GM19239 (cell line): ENCODE measurements around the gene PRDX5.
A peak's percentile ranks its signal among the peaks of the same experiment; 100 is the strongest.

Experiments
- DNase-seq: peaks from one replicate; pipeline ENCODE4 v3.0.0; 2011; ENCODE audit warnings: low spot score; ENCODE audit not compliant: insufficient read length
- FAIRE-seq: peaks from 2 replicates; lab custom pipeline; 2011; peaks lifted over from hg19 to GRCh38; lab: Jason Lieb, UNC

PRDX5 gene

DNA sequence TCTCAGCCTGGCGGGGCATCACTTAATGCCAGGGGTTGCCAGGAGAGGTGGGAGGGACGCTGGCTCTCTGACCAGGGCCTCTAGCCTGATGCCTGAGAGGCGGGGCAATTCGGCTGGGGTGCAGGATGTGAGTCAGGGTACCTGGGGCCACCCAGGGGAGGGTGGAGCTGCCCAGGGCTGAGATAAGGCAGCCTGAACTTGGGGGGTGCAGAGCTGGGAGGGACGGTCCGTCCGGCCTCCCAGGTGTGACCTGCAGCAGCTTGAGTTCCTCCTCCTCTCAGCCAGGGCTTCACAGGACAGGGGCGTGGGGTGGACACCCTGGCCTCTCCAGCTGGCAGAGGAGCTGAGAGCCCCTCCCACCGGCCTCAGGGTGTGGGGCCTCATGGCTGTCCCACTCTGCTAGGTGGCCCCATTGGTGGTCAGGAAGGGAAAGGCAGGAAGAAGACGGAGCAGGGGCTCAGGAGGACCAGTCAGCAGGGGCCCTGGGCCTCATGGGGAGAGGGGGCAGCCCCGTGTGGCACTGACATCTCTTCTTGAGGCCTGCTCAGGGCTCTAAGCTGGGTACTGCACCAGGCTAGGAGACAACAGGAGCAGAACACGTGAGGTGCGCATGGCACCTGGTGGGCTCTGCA is 40.1 kb downstream of the PRDX5 start:
- DNase-seq = no peak
- FAIRE-seq = no peak

DNA sequence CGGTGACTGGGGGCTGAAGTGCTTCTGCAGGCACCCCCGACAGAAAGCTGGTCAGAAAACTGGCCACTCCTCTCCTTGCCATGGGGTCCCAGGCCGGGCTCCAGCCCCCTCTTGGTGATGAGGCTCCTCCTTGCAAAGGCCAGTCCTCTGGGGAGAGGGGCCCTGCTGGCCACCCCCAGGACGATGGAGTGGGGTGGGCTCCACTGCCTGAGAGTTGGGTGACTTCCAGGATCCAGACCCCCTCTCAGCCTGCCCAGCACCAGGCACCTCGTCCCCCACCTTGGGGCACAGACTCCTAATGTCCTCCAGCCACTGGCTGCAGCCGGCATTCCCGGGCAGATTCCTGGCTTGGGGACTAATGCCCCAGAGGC is 40.6 kb downstream of the PRDX5 start:
- FAIRE-seq (no peak), DNase-seq (no peak)

DNA sequence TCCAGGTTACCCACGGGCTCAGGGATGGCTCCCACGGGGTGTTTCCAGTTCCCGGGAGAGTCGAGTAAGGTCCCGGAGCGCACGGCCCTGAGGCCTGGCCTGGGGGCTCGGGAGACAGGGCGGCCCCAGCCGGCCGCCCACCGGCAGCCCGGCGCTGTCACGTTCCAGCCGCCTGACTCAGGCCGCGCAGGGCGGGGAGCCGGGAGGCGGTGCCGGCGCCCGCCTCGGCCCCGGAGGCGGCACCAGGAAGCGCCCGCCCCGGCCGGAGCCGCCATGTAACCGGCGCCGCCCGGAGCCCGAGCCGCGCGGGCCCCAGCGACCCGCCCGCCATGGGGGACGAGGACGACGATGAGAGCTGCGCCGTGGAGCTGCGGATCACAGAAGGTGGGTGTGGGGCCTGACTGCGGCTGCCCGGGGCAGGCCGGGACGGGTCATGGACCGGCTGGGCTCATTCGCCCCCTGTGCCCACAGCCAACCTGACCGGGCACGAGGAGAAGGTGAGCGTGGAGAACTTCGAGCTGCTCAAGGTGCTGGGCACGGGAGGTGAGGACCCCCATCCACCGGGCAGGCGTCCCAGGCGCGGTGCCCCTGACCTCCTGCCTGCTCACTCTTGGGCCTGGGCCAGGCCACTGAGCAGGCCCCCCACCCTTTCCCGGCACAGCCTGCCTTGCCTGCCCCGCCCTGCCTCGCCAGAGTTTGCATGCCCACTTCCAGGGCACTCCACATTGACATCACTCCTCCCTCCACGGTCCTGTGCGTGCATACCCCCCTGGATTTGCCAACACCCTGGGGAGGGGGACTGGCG is 41.2 kb downstream of the PRDX5 start, which contains the start of gene RPS6KA4:
Gene RPS6KA4, plus strand, starts transcription at position 256 of the 805 bp plus-strand sequence. Its CDS starts 74 bp downstream, at position 330.
- DNase-seq = peak; percentile 90
- FAIRE-seq = no peak

DNA sequence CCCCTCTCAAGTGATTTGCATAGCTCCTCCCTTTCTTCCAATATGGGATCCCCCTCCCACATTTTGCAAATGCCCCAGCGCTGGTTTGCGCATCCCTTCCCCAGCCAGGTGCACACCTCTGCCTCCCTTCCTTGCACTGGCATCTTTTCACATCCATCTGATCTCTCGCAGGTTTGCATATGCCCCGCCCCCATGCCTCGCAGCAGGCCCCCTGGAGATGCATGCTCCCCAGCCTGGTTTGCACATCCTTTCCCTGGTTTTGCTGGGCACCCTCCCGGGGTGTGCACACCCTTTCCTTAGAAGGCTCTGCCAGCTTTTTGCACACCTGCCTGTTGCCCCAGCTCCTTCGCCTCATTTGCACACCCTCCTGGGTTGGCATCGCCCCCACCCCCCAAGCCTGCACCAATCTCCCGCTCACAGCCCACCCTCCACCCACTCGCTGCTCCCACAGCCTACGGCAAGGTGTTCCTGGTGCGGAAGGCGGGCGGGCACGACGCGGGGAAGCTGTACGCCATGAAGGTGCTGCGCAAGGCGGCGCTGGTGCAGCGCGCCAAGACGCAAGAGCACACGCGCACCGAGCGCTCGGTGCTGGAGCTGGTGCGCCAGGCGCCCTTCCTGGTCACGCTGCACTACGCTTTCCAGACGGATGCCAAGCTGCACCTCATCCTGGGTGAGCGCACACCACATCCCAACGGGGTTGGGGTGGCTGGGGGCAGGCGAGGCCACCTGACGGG is 42.0 kb downstream of the PRDX5 start:
- FAIRE-seq = peak; percentile 62
- no peak for DNase-seq

DNA sequence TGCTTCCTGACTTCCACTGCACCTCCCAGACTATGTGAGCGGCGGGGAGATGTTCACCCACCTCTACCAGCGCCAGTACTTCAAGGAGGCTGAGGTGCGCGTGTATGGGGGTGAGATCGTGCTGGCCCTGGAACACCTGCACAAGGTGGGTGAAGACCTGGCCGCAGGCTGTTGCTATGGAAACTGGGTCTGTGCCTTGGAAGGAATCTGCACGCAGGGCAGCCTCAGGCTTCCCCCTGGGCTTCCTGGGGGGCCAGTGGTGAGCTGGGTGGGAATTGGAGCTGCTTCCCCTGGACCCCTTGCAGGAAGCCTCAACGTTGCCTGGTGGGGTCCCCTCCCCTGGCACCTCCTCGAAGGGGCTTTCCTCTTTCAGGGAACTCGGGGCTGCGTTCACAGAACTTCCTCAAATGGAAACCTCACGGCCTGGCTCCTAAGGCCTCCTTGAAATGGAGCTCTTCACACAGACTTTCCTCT is 42.6 kb downstream of the PRDX5 start:
- no peak for FAIRE-seq
- no peak for DNase-seq

DNA sequence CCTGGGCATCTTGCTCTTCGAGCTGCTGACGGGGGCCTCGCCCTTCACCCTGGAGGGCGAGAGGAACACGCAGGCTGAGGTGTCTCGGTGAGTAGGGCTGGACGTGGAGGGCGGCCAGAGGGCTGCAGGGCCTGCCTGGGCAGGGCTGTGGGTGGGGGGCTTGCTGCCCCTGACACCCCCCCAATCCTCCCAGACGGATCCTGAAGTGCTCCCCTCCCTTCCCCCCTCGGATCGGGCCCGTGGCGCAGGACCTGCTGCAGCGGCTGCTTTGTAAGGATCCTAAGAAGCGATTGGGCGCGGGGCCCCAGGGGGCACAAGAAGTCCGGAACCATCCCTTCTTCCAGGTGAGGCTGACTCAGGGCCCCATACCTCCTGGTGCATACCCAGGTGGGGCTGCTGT is 43.7 kb downstream of the PRDX5 start:
- FAIRE-seq (no peak), DNase-seq (no peak)

DNA sequence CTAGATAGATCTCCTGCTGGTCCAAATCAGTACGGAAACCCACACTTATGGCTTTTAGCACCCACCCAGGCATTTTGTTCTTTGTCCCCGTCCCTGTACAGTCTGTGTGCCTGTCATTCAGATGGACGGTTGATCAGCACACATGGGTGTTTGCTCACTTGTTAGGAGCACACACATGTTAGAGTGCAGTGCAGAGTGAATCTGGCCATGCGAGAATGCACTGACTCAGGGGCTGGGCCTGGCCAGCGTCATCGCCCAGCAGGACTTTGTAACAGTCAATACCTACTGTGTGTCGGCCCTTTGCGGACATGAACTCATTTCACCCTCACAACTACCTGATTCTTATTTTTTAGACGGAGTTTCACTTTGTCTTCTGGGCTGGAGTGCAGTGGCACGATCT is 44.4 kb downstream of the PRDX5 start:
- DNase-seq = no peak
- FAIRE-seq = no peak

DNA sequence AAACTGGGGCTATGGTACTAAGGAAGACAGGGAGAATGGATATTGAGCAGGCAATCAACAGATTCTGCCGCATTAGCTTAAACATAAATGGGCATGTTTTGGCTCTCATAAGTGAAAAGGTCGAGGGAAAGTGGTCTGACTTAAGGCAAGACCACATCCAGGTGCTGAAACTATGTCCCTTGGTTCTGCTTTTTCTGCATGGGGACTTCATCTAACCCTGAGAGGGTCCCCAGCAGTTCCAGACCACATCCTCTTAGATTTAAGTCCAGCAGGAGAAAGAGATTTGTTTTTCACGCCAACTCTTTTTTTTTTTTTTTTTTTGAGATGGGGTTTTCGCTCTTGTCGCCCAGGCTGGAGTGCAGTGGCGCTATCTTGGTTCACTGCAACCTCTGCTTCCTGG is 46.5 kb downstream of the PRDX5 start:
- FAIRE-seq (no peak), DNase-seq (no peak)

DNA sequence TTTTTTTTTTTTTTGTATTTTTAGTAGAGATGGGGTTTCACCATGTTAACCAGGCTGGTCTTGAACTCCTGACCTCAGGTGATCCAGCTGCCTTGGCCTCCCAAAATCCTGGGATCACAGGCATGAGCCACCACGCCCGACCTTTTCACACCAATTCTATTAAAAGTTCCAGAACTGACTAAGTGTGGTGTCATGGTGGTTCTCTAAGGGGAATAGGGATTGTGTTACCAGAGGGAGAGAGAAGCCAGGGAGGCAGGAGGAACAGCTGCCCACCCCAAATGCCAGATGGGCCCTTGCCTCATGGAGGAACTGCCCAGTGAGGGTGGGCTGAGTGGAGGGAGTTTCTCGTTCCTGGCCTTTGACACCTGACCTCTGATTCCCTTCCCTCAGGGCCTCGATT is 47.0 kb downstream of the PRDX5 start:
- DNase-seq = no peak
- no peak for FAIRE-seq

DNA sequence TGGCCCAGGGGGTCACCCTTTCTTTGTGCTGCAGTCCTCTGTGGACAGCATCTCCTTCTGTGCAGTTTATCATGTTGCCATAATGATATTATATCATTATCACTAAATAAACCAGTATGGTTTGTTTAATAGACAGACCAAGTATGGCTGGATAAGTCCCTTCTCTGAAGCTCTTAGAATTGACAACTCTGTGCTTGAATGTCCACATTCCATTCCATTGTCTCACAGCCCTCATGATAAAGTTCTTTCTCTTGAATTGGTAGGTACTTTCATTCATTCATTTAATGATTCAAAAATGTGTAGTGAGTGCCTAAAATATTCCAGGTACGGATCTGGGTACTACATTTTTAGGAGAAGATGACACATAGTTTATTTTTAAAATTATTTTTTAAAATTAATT is 48.8 kb downstream of the PRDX5 start:
- no peak for FAIRE-seq
- DNase-seq = no peak

DNA sequence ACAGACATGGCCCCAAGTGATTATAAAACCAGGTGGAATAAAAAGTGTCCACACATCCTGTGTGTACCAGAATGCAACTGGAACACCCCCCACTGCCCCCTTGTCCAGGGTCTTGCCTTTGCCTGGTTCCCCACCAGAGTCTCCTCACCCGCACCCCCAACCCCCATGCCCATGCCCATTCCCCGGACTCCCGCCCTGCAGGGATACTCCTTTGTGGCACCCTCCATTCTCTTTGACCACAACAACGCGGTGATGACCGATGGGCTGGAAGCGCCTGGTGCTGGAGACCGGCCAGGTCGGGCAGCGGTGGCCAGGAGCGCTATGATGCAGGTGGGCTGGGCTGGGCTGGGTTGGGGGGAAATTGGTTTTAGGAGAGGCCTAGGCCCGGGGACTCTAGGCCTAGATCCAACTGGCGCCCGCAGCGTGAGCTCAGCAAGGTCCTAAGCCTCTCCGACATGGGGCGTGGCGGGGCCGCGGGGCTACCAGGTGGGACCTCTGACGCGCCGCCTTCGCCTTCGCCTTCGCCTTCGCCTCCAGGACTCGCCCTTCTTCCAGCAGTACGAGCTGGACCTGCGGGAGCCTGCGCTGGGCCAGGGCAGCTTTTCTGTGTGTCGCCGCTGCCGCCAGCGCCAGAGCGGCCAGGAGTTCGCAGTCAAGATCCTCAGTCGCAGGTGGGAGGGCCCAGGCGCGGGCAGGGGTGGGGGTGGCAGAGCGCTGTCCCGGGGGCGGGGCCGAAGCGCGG is 50.2 kb downstream of the PRDX5 start:
- DNase-seq (no peak), FAIRE-seq (no peak)

DNA sequence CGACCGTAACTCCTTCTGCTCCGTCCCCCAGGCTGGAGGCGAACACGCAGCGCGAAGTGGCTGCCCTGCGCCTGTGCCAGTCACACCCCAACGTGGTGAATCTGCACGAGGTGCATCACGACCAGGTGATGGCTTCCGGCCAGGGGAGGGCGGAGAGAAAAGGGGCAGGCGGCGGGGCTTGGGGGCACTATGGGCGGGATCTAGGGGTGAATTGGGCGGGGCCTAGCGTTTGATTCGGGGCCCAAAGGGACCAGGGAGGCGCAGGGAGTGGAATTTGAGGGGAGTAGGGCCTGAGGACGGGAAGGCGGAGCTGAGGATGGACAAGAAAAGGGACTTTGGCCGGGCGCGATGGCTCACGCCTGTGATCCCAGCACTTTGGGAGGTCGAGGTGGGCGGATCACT is 50.8 kb downstream of the PRDX5 start:
- DNase-seq (no peak), FAIRE-seq (no peak)

DNA sequence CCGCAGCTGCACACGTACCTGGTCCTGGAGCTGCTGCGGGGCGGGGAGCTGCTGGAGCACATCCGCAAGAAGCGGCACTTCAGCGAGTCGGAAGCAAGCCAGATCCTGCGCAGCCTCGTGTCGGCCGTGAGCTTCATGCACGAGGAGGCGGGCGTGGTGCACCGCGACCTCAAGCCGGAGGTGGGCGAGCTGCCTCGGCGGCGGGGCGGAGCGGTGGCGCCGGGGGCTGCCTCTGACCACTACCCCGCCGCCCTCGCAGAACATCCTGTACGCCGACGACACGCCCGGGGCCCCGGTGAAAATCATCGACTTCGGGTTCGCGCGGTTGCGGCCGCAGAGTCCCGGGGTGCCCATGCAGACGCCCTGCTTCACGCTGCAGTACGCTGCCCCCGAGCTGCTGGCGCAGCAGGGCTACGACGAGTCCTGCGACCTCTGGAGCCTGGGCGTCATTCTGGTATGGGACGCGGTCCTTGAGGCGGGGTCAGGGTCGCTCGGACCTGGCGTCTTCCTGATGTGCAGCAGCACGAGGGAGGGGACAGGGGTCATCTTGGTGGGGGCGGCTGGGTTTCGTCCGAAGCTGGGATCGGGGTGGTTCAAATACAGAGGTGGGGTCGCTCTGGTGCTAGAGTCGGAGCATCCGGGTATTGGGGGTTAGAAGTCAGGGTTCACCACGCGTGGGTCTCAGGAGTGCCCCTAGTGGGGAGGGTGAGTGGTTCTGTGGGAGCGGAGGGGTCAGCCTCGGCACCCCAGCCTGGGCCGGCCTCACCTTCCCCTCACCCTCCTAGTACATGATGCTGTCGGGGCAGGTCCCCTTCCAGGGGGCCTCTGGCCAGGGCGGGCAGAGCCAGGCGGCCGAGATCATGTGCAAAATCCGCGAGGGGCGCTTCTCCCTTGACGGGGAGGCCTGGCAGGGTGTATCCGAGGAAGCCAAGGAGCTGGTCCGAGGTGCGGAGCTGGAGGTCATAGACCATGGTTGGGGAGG is 51.8 kb downstream of the PRDX5 start:
- DNase-seq = no peak
- no peak for FAIRE-seq

DNA sequence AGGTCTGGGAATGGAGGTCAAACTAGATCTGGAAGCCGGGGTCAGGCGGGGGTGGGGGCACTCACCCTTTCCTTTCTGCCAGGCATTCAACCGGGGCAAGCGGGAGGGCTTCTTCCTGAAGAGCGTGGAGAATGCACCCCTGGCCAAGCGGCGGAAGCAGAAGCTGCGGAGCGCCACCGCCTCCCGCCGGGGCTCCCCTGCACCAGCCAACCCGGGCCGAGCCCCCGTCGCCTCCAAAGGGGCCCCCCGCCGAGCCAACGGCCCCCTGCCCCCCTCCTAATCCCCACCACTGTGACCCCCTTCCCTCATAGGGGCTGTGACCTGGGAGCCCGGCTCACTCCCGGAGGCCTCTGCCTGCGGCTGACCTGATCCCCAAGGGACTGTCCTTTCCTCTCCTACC is 53.3 kb downstream of the PRDX5 start:
- no peak for FAIRE-seq

More for the DNA sequence above, 53.3 kb downstream of the PRDX5 start:
- no peak for DNase-seq
